H9 (cell line): ENCODE data around the gene PARD6G. TPM values are rescaled to one million over a fixed set of nuclear protein-coding genes. Genes with fewer than 3 reads are reported as not detected.

Experiments used
- DNase-seq: peaks from one replicate; pipeline ENCODE4 v3.0.0-alpha.2; 2017
- H2AFZ ChIP-seq: one replicate; pipeline ENCODE4 v1.6.1; 2013; ENCODE audit warnings: mild to moderate bottlenecking, low read length, control low read depth, moderate library complexity
- H2AK5ac ChIP-seq: 2 replicates; pipeline ENCODE4 v1.6.1; 2013; ENCODE audit warnings: low read length, control low read depth, mixed read lengths; ENCODE audit not compliant: insufficient read length
- H2BK120ac ChIP-seq: one replicate; pipeline ENCODE4 v1.6.1; 2013; ENCODE audit warnings: low read depth, mild to moderate bottlenecking, low read length, control low read depth, inconsistent platforms; ENCODE audit not compliant: poor library complexity, severe bottlenecking
- H2BK12ac ChIP-seq: 2 replicates; pipeline ENCODE4 v1.6.1; 2013; ENCODE audit warnings: low read length, control low read depth, mixed read lengths, low read depth; ENCODE audit not compliant: insufficient read length
- H2BK15ac ChIP-seq: 2 replicates; pipeline ENCODE4 v1.6.1; 2013; ENCODE audit warnings: low read depth, low read length, control low read depth
- H2BK20ac ChIP-seq: one replicate; pipeline ENCODE4 v1.6.1; 2013; ENCODE audit warnings: low read depth, mild to moderate bottlenecking, low read length, control low read depth, inconsistent platforms; ENCODE audit not compliant: poor library complexity, severe bottlenecking
- H2BK5ac ChIP-seq: 2 replicates; pipeline ENCODE4 v1.6.1; 2013; ENCODE audit warnings: low read length, control low read depth, mixed read lengths; ENCODE audit not compliant: insufficient read length
- H3K14ac ChIP-seq: 2 replicates; pipeline ENCODE4 v1.6.1; 2013; ENCODE audit warnings: low read length, control low read depth; ENCODE audit not compliant: insufficient read depth
- H3K18ac ChIP-seq: 2 replicates; pipeline ENCODE4 v1.6.1; 2013; ENCODE audit warnings: low read depth, mild to moderate bottlenecking, mixed read lengths, low read length, control low read depth; ENCODE audit not compliant: insufficient read length
- H3K23ac ChIP-seq: 2 replicates; pipeline ENCODE4 v1.6.1; 2013; ENCODE audit warnings: low read length, control low read depth, mixed read lengths, low read depth; ENCODE audit not compliant: insufficient read length
- H3K23me2 ChIP-seq: 2 replicates; pipeline ENCODE4 v1.6.1; 2013; ENCODE audit warnings: low read depth, mild to moderate bottlenecking, mixed read lengths, low read length, control low read depth; ENCODE audit not compliant: insufficient read length, poor library complexity, severe bottlenecking
- H3K27ac ChIP-seq: 2 replicates; pipeline ENCODE4 v1.5.1; 2013; ENCODE audit warnings: low read length, control low read depth, mixed read lengths, low read depth; ENCODE audit not compliant: insufficient read length
- H3K27me3 ChIP-seq: 2 replicates; pipeline ENCODE4 v1.6.1; 2013; ENCODE audit warnings: low read length, control low read depth, inconsistent platforms; ENCODE audit not compliant: insufficient read depth
- H3K4ac ChIP-seq: 2 replicates; pipeline ENCODE4 v1.6.1; 2013; ENCODE audit warnings: low read depth, mild to moderate bottlenecking, control low read depth, inconsistent platforms, low read length, moderate library complexity
- H3K4me1 ChIP-seq: 2 replicates; pipeline ENCODE4 v1.6.1; 2013; ENCODE audit warnings: low read length, control low read depth, inconsistent platforms; ENCODE audit not compliant: insufficient read depth
- H3K4me2 ChIP-seq: 2 replicates; pipeline ENCODE4 v1.6.1; 2013; ENCODE audit warnings: low read length, control low read depth, mixed read lengths; ENCODE audit not compliant: insufficient read length, insufficient read depth
- H3K56ac ChIP-seq: 2 replicates; pipeline ENCODE4 v1.6.1; 2013; ENCODE audit warnings: low read depth, mild to moderate bottlenecking, mixed read lengths, low read length, control low read depth; ENCODE audit not compliant: insufficient read length
- H3K79me1 ChIP-seq: 2 replicates; pipeline ENCODE4 v1.6.1; 2013; ENCODE audit warnings: low read depth, mild to moderate bottlenecking, moderate library complexity, low read length, control low read depth, inconsistent platforms; ENCODE audit not compliant: insufficient read depth, poor library complexity, severe bottlenecking
- H3K79me2 ChIP-seq: 2 replicates; pipeline ENCODE4 v1.6.1; 2013; ENCODE audit warnings: low read length, control low read depth, inconsistent platforms; ENCODE audit not compliant: insufficient read depth
- H3K9ac ChIP-seq: 2 replicates; pipeline ENCODE4 v1.6.1; 2013; ENCODE audit warnings: low read length, control low read depth, mixed read lengths; ENCODE audit not compliant: insufficient read length; ENCODE audit errors: extremely low read depth
- H3K9me3 ChIP-seq: one replicate; pipeline ENCODE4 v1.6.1; 2013; ENCODE audit warnings: low read depth, low read length, inconsistent platforms; ENCODE audit not compliant: control insufficient read depth
- H3T11ph ChIP-seq: one replicate; pipeline ENCODE4 v1.6.1; 2013; ENCODE audit warnings: mild to moderate bottlenecking, low read length, control low read depth, inconsistent platforms
- H4K20me1 ChIP-seq: one replicate; pipeline ENCODE4 v1.6.1; 2013; ENCODE audit not compliant: control insufficient read depth, insufficient read length, insufficient read depth
- H4K5ac ChIP-seq: 2 replicates; pipeline ENCODE4 v1.6.1; 2013; ENCODE audit warnings: low read depth, mild to moderate bottlenecking, mixed read lengths, low read length, control low read depth; ENCODE audit not compliant: insufficient read length
- H4K8ac ChIP-seq: replicated peaks from 2 replicates; pipeline ENCODE4 v1.6.1; 2013; ENCODE audit warnings: low read length, control low read depth, mixed read lengths, low read depth; ENCODE audit not compliant: insufficient read length
- H4K91ac ChIP-seq: 2 replicates; pipeline ENCODE4 v1.6.1; 2013; ENCODE audit warnings: low read depth, mild to moderate bottlenecking, moderate library complexity, mixed read lengths, low read length, control low read depth; ENCODE audit not compliant: insufficient read length
- H3K27ac Mint-ChIP-seq, 3 experiments: 2 replicates in 2 of 3; 3 replicates in 1 of 3; pipeline ENCODE4 v1.8.0; 2020 to 2021; ENCODE audit warnings: mixed read lengths in 3 of 3, mild to moderate bottlenecking in 1 of 3, moderate library complexity in 1 of 3
- H3K27me3 Mint-ChIP-seq: 2 replicates; pipeline ENCODE4 v1.8.0; 2021; ENCODE audit warnings: low read depth, mild to moderate bottlenecking, moderate library complexity, mixed read lengths
- H3K36me3 Mint-ChIP-seq, 3 experiments: 2 replicates in 2 of 3; 3 replicates in 1 of 3; pipeline ENCODE4 v1.8.0; 2020 to 2021; ENCODE audit warnings: low read depth in 3 of 3, mixed read lengths in 3 of 3; ENCODE audit not compliant: insufficient read depth in 1 of 3
- H3K4me1 Mint-ChIP-seq, 2 experiments: 2 replicates each; pipeline ENCODE4 v1.8.0; 2020; ENCODE audit warnings: mixed read lengths in 2 of 2
- H3K4me3 Mint-ChIP-seq, 2 experiments: 2 replicates in 1 of 2; 3 replicates in 1 of 2; pipeline ENCODE4 v1.8.0; 2020 to 2021; ENCODE audit warnings: mild to moderate bottlenecking in 2 of 2, mixed read lengths in 2 of 2, moderate library complexity in 1 of 2
- H3K9me3 Mint-ChIP-seq, 2 experiments: 2 replicates in 1 of 2; 3 replicates in 1 of 2; pipeline ENCODE4 v1.8.0; 2020; ENCODE audit warnings: mild to moderate bottlenecking in 2 of 2, mixed read lengths in 2 of 2, moderate library complexity in 1 of 2
- WGBS: extraction: QIAGEN DNeasy Blood & Tissue Kit; methylation state at CpG from one replicate; pipeline ENCODE4 v1.1.7; 2013; ENCODE audit warnings: missing lambda C conversion rate, low lambda C conversion rate, mixed read lengths; ENCODE audit not compliant: insufficient read length; ENCODE audit errors: extremely low coverage; 5-methylcytosine and 5-hydroxymethylcytosine counted together
- total RNA-seq: library from RNA; stranded (reverse); gene quantifications from 2 replicates; pipeline ENCODE4 v1.2.1, GENCODE V29; 2021
- TF ChIP-seq, protein P1 (sequence below): fragments of 200-600 bp; sonication (generic); conservative IDR thresholded peaks from 3 replicates; pipeline ENCODE4 v1.8.0; 2021; ENCODE audit warnings: antibody characterized with exemption, mild to moderate bottlenecking

Gene PARD6G
- total RNA-seq, 1 experiment from 2014 or later: 11.2 TPM

- peaks cover 3 to 4% of the 10 kb centered on the region in 2 experiments; a peak in 3 of 4 replicates for H3K4me1 Mint-ChIP-seq
- no CpG with 5 or more reads among the region's 9 CpGs for WGBS
These were observed 64.5 kb downstream of the PARD6G start for GRCh38 chr18:80182855-80183254.

More at GRCh38 chr18:80182855-80183254, 64.5 kb downstream of the PARD6G start:
- Histone ChIP-seq H4K5ac (no peak overlapping the region), H3K79me1 (no peaks in the 10 kb centered on the region), H3K4me2 (no peak overlapping the region), H3K4me1 (no peaks in the 10 kb centered on the region), H3K14ac (no peak overlapping the region), H2AK5ac (no peak overlapping the region), H2BK12ac (no peak overlapping the region), H3K9me3 (no peaks in the 10 kb centered on the region), H3K23me2 (no peaks in the 10 kb centered on the region), H3K18ac (no peak overlapping the region), H3K27me3 (no peaks in the 10 kb centered on the region), H2BK20ac (no peak overlapping the region), H4K91ac (no peak overlapping the region), H3K4ac (no peak overlapping the region), H3K56ac (no peak overlapping the region), H2AFZ (no peak overlapping the region), H4K20me1 (no peaks in the 10 kb centered on the region), H3K9ac (no peak overlapping the region), H4K8ac (no peak overlapping the region), H2BK120ac (no peak overlapping the region), H3K79me2 (no peaks in the 10 kb centered on the region; the same call in 1 of the 2 replicates), H3T11ph (no peak overlapping the region), H3K27ac (no peak overlapping the region), H2BK5ac (no peak overlapping the region), H2BK15ac (no peak overlapping the region), H3K23ac (no peak overlapping the region)
- Mint-ChIP-seq H3K27me3 (no peaks in the 10 kb centered on the region; the same call in 1 of the 2 replicates), H3K36me3 (no peaks in the 10 kb centered on the region; a peak in 2 of 7 replicates), H3K27ac (no peak overlapping the region), H3K4me3 (no peak overlapping the region; a peak in 1 of 5 replicates), H3K9me3 (peaks cover 4 to 5% of the 10 kb centered on the region in 2 experiments; a peak in 2 of 5 replicates)
- DNase-seq: no peak
- TF ChIP-seq, protein P1, sequence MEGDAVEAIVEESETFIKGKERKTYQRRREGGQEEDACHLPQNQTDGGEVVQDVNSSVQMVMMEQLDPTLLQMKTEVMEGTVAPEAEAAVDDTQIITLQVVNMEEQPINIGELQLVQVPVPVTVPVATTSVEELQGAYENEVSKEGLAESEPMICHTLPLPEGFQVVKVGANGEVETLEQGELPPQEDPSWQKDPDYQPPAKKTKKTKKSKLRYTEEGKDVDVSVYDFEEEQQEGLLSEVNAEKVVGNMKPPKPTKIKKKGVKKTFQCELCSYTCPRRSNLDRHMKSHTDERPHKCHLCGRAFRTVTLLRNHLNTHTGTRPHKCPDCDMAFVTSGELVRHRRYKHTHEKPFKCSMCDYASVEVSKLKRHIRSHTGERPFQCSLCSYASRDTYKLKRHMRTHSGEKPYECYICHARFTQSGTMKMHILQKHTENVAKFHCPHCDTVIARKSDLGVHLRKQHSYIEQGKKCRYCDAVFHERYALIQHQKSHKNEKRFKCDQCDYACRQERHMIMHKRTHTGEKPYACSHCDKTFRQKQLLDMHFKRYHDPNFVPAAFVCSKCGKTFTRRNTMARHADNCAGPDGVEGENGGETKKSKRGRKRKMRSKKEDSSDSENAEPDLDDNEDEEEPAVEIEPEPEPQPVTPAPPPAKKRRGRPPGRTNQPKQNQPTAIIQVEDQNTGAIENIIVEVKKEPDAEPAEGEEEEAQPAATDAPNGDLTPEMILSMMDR: no peak
